ENCODE data around the gene MAP4K2.

- TF ChIP-seq CTCF (IDR thresholded peaks at IDR 0.05; ENCODE audit: control extremely low read depth in 1 of 3, insufficient read depth in 1 of 3, low read depth in 1 of 3, low read length in 3 of 3), result peak in 2 of 3 experiments; percentile 8 to 22; a peak in 2 of 4 replicates
- no peak for TF ChIP-seq E2F6 (IDR thresholded peaks at IDR 0.05)
- TF ChIP-seq TAF1 (IDR thresholded peaks at IDR 0.05; ENCODE audit: low read depth, low read length), result no peak
- no peak for TF ChIP-seq ATF3 (IDR thresholded peaks at IDR 0.05; ENCODE audit: insufficient read depth, low read depth, low read length)
- TF ChIP-seq SP1 (IDR thresholded peaks at IDR 0.05; ENCODE audit: low read depth, low read length), result no peak
- TF ChIP-seq CHD2 (IDR thresholded peaks at IDR 0.05; ENCODE audit: low read length), result no peak
- no peak for TF ChIP-seq ASH2L (IDR thresholded peaks at IDR 0.05; ENCODE audit: low read length)
- TF ChIP-seq USF2 (IDR thresholded peaks at IDR 0.05; ENCODE audit: low read length), result no peak
- no peak for TF ChIP-seq YY1 (IDR thresholded peaks at IDR 0.05; ENCODE audit: low read depth, low read length)
- TF ChIP-seq MAX (IDR thresholded peaks at IDR 0.05), result no peak
- no peak for TF ChIP-seq EZH2 (IDR thresholded peaks at IDR 0.05; ENCODE audit: low read depth, low read length, severe bottlenecking)
- no peak for TF ChIP-seq HDAC6 (IDR thresholded peaks at IDR 0.05; ENCODE audit: low read depth, low read length)
- TF ChIP-seq GABPA (IDR thresholded peaks at IDR 0.05; ENCODE audit: borderline replicate concordance, insufficient read depth, low read length), result no peak
Observed at GRCh38 chr11:64850979-64851567, 48.1 kb upstream of the MAP4K2 start.

Measured in H1 (cell line).